DND-41 (cell line): Measurements from ENCODE around the gene KATNAL1.

Experiments used
- EZH2 ChIP-seq: IDR thresholded peaks from 3 replicates; pipeline ENCODE4 v1.6.1; 2012; ENCODE audit warnings: borderline replicate concordance, low read depth, mild to moderate bottlenecking, moderate library complexity, low read length, inconsistent platforms; ENCODE audit not compliant: severe bottlenecking
- TF ChIP-seq, protein P1 (sequence below): IDR thresholded peaks from 2 replicates; pipeline ENCODE4 v1.5.1; 2012; ENCODE audit warnings: borderline replicate concordance, low read length, moderate library complexity, mild to moderate bottlenecking; ENCODE audit not compliant: poor library complexity, severe bottlenecking; ENCODE audit errors: extremely low read depth

- TF ChIP-seq, protein P1, sequence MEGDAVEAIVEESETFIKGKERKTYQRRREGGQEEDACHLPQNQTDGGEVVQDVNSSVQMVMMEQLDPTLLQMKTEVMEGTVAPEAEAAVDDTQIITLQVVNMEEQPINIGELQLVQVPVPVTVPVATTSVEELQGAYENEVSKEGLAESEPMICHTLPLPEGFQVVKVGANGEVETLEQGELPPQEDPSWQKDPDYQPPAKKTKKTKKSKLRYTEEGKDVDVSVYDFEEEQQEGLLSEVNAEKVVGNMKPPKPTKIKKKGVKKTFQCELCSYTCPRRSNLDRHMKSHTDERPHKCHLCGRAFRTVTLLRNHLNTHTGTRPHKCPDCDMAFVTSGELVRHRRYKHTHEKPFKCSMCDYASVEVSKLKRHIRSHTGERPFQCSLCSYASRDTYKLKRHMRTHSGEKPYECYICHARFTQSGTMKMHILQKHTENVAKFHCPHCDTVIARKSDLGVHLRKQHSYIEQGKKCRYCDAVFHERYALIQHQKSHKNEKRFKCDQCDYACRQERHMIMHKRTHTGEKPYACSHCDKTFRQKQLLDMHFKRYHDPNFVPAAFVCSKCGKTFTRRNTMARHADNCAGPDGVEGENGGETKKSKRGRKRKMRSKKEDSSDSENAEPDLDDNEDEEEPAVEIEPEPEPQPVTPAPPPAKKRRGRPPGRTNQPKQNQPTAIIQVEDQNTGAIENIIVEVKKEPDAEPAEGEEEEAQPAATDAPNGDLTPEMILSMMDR, result no peak
- TF ChIP-seq EZH2, result no peak
These were observed 38.9 kb upstream of the KATNAL1 start for GRCh38 chr13:30346153-30346788.
